Ovary (tissue), 3 donors: ENCODE results near the gene VPS26A.

Experiments
- EP300 ChIP-seq: sonication (generic); formaldehyde crosslinking; IDR thresholded peaks from one replicate; pipeline ENCODE4 v1.6.1; 2017; ENCODE audit warnings: antibody characterized with exemption
- POLR2A ChIP-seq: fragments of 450-650 bp; IDR thresholded peaks from one replicate; pipeline ENCODE4 v1.6.1; 2017; ENCODE audit warnings: antibody characterized with exemption, mild to moderate bottlenecking, moderate library complexity
- TF ChIP-seq, protein P1 (sequence below), 3 donors: fragments of 450-650 bp in 2 of 3; fragments of 200-600 bp in 1 of 3; IDR thresholded peaks; one replicate each; pipeline versions ENCODE4 v1.5.1 to v1.8.0; 2016 to 2022; ENCODE audit warnings: antibody characterized with exemption in 3 of 3, mild to moderate bottlenecking in 1 of 3
- donor health status: DM: no; HTN: no; CAD: no.

DNA sequence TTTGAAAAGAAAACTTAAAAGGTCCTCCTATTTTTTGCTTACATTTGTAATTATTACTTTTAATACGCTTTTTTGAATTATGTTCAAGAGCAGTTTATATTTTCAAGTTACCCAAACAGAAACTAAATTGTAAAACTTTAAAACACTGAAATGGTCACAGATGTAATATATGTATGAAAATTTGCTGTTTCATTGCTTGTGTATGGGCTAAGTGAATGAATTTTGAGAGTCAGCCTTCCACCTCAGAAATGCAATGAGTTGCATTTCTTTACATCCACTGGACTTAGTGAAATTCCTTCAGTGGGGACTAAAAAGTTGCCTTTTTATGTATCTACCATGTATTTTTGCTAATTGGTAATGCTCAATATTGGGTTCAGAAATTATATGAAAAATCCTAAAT, 1.6 kb downstream of the VPS26A start:
- TF ChIP-seq, protein P1, sequence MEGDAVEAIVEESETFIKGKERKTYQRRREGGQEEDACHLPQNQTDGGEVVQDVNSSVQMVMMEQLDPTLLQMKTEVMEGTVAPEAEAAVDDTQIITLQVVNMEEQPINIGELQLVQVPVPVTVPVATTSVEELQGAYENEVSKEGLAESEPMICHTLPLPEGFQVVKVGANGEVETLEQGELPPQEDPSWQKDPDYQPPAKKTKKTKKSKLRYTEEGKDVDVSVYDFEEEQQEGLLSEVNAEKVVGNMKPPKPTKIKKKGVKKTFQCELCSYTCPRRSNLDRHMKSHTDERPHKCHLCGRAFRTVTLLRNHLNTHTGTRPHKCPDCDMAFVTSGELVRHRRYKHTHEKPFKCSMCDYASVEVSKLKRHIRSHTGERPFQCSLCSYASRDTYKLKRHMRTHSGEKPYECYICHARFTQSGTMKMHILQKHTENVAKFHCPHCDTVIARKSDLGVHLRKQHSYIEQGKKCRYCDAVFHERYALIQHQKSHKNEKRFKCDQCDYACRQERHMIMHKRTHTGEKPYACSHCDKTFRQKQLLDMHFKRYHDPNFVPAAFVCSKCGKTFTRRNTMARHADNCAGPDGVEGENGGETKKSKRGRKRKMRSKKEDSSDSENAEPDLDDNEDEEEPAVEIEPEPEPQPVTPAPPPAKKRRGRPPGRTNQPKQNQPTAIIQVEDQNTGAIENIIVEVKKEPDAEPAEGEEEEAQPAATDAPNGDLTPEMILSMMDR (IDR thresholded peaks at IDR 0.05) = no peak
- TF ChIP-seq POLR2A (no peak), EP300 (no peak)
